OCI-LY1 (cell line): ENCODE data around the gene CCDC102A.

Experiments used
- EZH2 ChIP-seq: fragments of 200-600 bp; sonication (generic), shearing (Covaris generic); IDR thresholded peaks from 2 replicates; pipeline ENCODE4 v1.8.0; 2017; ENCODE audit warnings: borderline replicate concordance, mixed run types, mild to moderate bottlenecking, antibody characterized with exemption, low read length, moderate library complexity, mixed read lengths
- TF ChIP-seq, protein P1 (sequence below): fragments of 200-600 bp; sonication (generic), shearing (Covaris generic); IDR thresholded peaks from 2 replicates; pipeline ENCODE4 v1.5.1; 2017; ENCODE audit warnings: mild to moderate bottlenecking, antibody characterized with exemption, low read length, moderate library complexity, mixed read lengths

DNA sequence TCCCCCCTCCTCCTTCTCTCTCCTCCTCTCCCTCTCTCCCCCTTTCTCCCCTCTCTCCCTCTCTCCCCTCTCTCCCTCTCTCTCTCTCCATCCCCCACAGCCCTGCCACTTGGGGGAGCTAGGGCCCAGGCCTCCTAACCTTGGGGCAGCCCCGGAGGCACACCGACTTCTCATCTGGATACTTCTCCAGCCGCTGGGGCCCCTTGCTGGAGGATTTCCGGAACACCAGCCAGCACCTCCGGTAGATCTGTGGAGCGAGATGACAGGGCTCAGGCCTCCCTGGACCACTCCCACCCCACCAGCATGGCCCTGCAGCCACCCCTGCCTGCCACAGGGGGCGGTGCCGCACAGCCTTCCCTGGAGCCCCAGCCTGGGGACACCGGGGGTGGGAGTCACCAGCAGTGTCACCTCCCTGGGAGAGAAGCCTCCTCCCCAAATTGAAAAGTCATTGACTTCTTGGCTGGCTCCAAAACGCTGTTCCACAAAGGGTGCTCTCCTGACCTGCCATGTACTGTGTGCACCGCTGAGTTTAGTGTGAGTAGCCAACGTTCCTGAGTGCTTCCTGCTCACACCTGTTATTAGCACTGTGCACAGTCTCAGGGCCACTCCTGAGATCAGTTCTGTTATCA is 60.5 kb downstream of the CCDC102A start:
- TF ChIP-seq, protein P1, sequence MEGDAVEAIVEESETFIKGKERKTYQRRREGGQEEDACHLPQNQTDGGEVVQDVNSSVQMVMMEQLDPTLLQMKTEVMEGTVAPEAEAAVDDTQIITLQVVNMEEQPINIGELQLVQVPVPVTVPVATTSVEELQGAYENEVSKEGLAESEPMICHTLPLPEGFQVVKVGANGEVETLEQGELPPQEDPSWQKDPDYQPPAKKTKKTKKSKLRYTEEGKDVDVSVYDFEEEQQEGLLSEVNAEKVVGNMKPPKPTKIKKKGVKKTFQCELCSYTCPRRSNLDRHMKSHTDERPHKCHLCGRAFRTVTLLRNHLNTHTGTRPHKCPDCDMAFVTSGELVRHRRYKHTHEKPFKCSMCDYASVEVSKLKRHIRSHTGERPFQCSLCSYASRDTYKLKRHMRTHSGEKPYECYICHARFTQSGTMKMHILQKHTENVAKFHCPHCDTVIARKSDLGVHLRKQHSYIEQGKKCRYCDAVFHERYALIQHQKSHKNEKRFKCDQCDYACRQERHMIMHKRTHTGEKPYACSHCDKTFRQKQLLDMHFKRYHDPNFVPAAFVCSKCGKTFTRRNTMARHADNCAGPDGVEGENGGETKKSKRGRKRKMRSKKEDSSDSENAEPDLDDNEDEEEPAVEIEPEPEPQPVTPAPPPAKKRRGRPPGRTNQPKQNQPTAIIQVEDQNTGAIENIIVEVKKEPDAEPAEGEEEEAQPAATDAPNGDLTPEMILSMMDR = peak; percentile 85; the same call in 1 of the 2 replicates
- TF ChIP-seq EZH2 = no peak
